Mesodermal cell (in vitro differentiated cells): ENCODE results near the gene VPS9D1.
"Not testable (repeated sequence)": the region's sequence is repeated elsewhere in the genome, so short reads cannot be mapped to it uniquely, and the experiment has no call there.

ENCODE experiments used
- H3K27ac ChIP-seq: 2 replicates; pipeline ENCODE4 v1.7.0; 2013; ENCODE audit warnings: mild to moderate bottlenecking, low read depth, low read length, moderate library complexity; ENCODE audit not compliant: severe bottlenecking
- H3K36me3 ChIP-seq: 2 replicates; pipeline ENCODE4 v1.7.1; 2013; ENCODE audit warnings: mild to moderate bottlenecking, low read length, moderate library complexity; ENCODE audit not compliant: control insufficient read depth, insufficient read depth
- H3K4me1 ChIP-seq: one replicate; pipeline ENCODE4 v1.7.1; 2013; ENCODE audit warnings: mild to moderate bottlenecking, low read length; ENCODE audit not compliant: insufficient read depth, control insufficient read depth, poor library complexity, severe bottlenecking
- H3K4me3 ChIP-seq: 2 replicates; pipeline ENCODE4 v1.7.0; 2013; ENCODE audit warnings: low read length, control low read depth, mild to moderate bottlenecking; ENCODE audit not compliant: insufficient read depth, poor library complexity, severe bottlenecking; ENCODE audit errors: extremely low read depth
- H3K9me3 ChIP-seq: 2 replicates; pipeline ENCODE4 v1.7.1; 2013; ENCODE audit warnings: mild to moderate bottlenecking, low read length, moderate library complexity; ENCODE audit not compliant: control insufficient read depth
- WGBS, 2 experiments: methylation state at CpG; one replicate each; pipeline ENCODE4 v1.1.5; 2013; ENCODE audit warnings: missing lambda C conversion rate in 2 of 2; ENCODE audit not compliant: insufficient coverage in 2 of 2; 5-methylcytosine and 5-hydroxymethylcytosine counted together

VPS9D1 gene

GRCh38 chr16:89672177-89672941, 48.3 kb downstream of the VPS9D1 start:
- Histone ChIP-seq H3K9me3 (peaks cover 7% of the 10 kb centered on the region), H3K4me1 (no peaks in the 10 kb centered on the region), H3K27ac (no peak overlapping the region), H3K36me3 (peaks cover 26% of the 10 kb centered on the region), H3K4me3 (no peak overlapping the region)
- 94 to 98% methylated on average over 14 to 15 of the region's 16 CpGs for WGBS, 2 experiments

GRCh38 chr16:89671565-89671964, 49.1 kb downstream of the VPS9D1 start:
- not testable (repeated sequence) for H3K4me1 ChIP-seq, H3K27ac ChIP-seq, H3K9me3 ChIP-seq, H3K4me3 ChIP-seq
- WGBS, 2 experiments, result no CpG with 5 or more reads among the region's 4 CpGs
- H3K36me3 ChIP-seq, result peaks cover 26% of the 10 kb centered on the region

GRCh38 chr16:89670496-89671431, 49.9 kb downstream of the VPS9D1 start:
- no peaks in the 10 kb centered on the region for H3K4me1 ChIP-seq
- H3K9me3 ChIP-seq, result peaks cover 13% of the 10 kb centered on the region
- 92 to 98% methylated on average over 6 to 8 of the region's 10 CpGs for WGBS, 2 experiments
- no peak overlapping the region for H3K27ac ChIP-seq
- H3K4me3 ChIP-seq, result no peak overlapping the region
- peaks cover 32% of the 10 kb centered on the region for H3K36me3 ChIP-seq

GRCh38 chr16:89669755-89670154, 50.9 kb downstream of the VPS9D1 start:
- no peaks in the 10 kb centered on the region for H3K4me1 ChIP-seq
- no peak overlapping the region for H3K4me3 ChIP-seq
- peaks cover 37% of the 10 kb centered on the region for H3K36me3 ChIP-seq
- H3K27ac ChIP-seq, result no peak overlapping the region
- 91% methylated on average over 8 to 10 of the region's 13 CpGs for WGBS, 2 experiments
- peaks cover 16% of the 10 kb centered on the region for H3K9me3 ChIP-seq

- 88 to 98% methylated on average over 4 to 5 of the region's 5 CpGs for WGBS, 2 experiments
- no peak overlapping the region for H3K4me3 ChIP-seq
These were observed 51.9 kb downstream of the VPS9D1 start for GRCh38 chr16:89668790-89669158.

GRCh38 chr16:89667633-89668032, 53.1 kb downstream of the VPS9D1 start:
- Histone ChIP-seq H3K9me3 (peaks cover 13% of the 10 kb centered on the region), H3K27ac (no peak overlapping the region), H3K4me1 (no peaks in the 10 kb centered on the region), H3K4me3 (no peak overlapping the region), H3K36me3 (peaks cover 50% of the 10 kb centered on the region)
- 82 to 86% methylated on average over 9 of the region's 9 CpGs for WGBS, 2 experiments

More at GRCh38 chr16:89668790-89669158, 51.9 kb downstream of the VPS9D1 start:
- H3K27ac ChIP-seq, result no peak overlapping the region
- no peaks in the 10 kb centered on the region for H3K4me1 ChIP-seq
- H3K9me3 ChIP-seq, result peaks cover 13% of the 10 kb centered on the region
- H3K36me3 ChIP-seq, result peaks cover 44% of the 10 kb centered on the region

GRCh38 chr16:89667000-89667399, 53.7 kb downstream of the VPS9D1 start:
- H3K36me3 ChIP-seq, result peaks cover 56% of the 10 kb centered on the region
- not testable (repeated sequence) for H3K4me3 ChIP-seq, H3K27ac ChIP-seq, H3K4me1 ChIP-seq
- WGBS, 2 experiments, result 57% methylated on average over 3 of the region's 7 CpGs; no CpG with 5 or more reads in 1 of the 2 experiments
- peaks cover 13% of the 10 kb centered on the region for H3K9me3 ChIP-seq

- 94 to 98% methylated on average over 6 to 8 of the region's 11 CpGs for WGBS, 2 experiments
- not testable (repeated sequence) for H3K27ac ChIP-seq, H3K4me1 ChIP-seq, H3K4me3 ChIP-seq
- Histone ChIP-seq H3K36me3 (peaks cover 73% of the 10 kb centered on the region), H3K9me3 (peaks cover 17% of the 10 kb centered on the region)
These were observed 56.5 kb downstream of the VPS9D1 start for GRCh38 chr16:89664238-89664637.

GRCh38 chr16:89661215-89661614, 59.5 kb downstream of the VPS9D1 start:
- 89 to 97% methylated on average over 7 of the region's 9 CpGs for WGBS, 2 experiments
- H3K36me3 ChIP-seq, result peaks cover 63% of the 10 kb centered on the region

GRCh38 chr16:89660146-89660545, 60.6 kb downstream of the VPS9D1 start:
- H3K36me3 ChIP-seq, result peaks cover 62% of the 10 kb centered on the region
- 96 to 97% methylated on average over 6 to 7 of the region's 7 CpGs for WGBS, 2 experiments

More at GRCh38 chr16:89661215-89661614, 59.5 kb downstream of the VPS9D1 start:
- H3K4me1 ChIP-seq, result peaks cover 5% of the 10 kb centered on the region
- H3K9me3 ChIP-seq, result peaks cover 12% of the 10 kb centered on the region
- H3K4me3 ChIP-seq, result no peak overlapping the region
- no peak overlapping the region for H3K27ac ChIP-seq

More at GRCh38 chr16:89660146-89660545, 60.6 kb downstream of the VPS9D1 start:
- Histone ChIP-seq H3K27ac (no peak overlapping the region), H3K9me3 (peaks cover 4% of the 10 kb centered on the region), H3K4me3 (no peak overlapping the region), H3K4me1 (peaks cover 7% of the 10 kb centered on the region)
